Nephron progenitor cell (in vitro differentiated cells): ENCODE measurements around the gene SEC14L3.
"Not testable (repeated sequence)": the region's sequence is repeated elsewhere in the genome, so short reads cannot be mapped to it uniquely, and the experiment has no call there.

Source experiments
- DNase-seq: peaks from one replicate; pipeline ENCODE4 v3.0.0; 2021
- H3K27ac Mint-ChIP-seq: 2 replicates; pipeline ENCODE4 v1.8.0; 2021; ENCODE audit warnings: mild to moderate bottlenecking, moderate library complexity, mixed read lengths
- H3K27me3 Mint-ChIP-seq: 2 replicates; pipeline ENCODE4 v1.8.0; 2021; ENCODE audit warnings: mild to moderate bottlenecking, low read depth, mixed read lengths; ENCODE audit not compliant: poor library complexity
- H3K36me3 Mint-ChIP-seq: 2 replicates; pipeline ENCODE4 v1.8.0; 2021; ENCODE audit warnings: low read depth, mixed read lengths
- H3K4me1 Mint-ChIP-seq: 2 replicates; pipeline ENCODE4 v1.8.0; 2021; ENCODE audit warnings: mixed read lengths
- H3K4me3 Mint-ChIP-seq: 2 replicates; pipeline ENCODE4 v1.8.0; 2021; ENCODE audit warnings: mild to moderate bottlenecking, moderate library complexity, mixed read lengths
- H3K9me3 Mint-ChIP-seq: 2 replicates; pipeline ENCODE4 v1.8.0; 2021; ENCODE audit warnings: mild to moderate bottlenecking, moderate library complexity, mixed read lengths
- CTCF ChIP-seq: fragments of 200-600 bp; sonication (generic); IDR thresholded peaks from 2 replicates; pipeline ENCODE4 v1.5.0; 2021; ENCODE audit warnings: antibody characterized with exemption

Gene SEC14L3

GRCh38 chr22:30455075-30455840, 16.6 kb downstream of the SEC14L3 start:
- Mint-ChIP-seq H3K27me3 (peaks cover 50% of the 10 kb centered on the region), H3K36me3 (no peaks in the 10 kb centered on the region), H3K9me3 (no peaks in the 10 kb centered on the region), H3K4me3 (no peak overlapping the region), H3K27ac (no peak overlapping the region), H3K4me1 (no peaks in the 10 kb centered on the region)
- TF ChIP-seq CTCF: no peak
- no peak for DNase-seq

- no peak overlapping the region for H3K4me3 Mint-ChIP-seq
- peaks cover 45% of the 10 kb centered on the region for H3K27me3 Mint-ChIP-seq
- no peaks in the 10 kb centered on the region for H3K4me1 Mint-ChIP-seq
- H3K27ac Mint-ChIP-seq: peak overlapping the region; percentile 23
- H3K36me3 Mint-ChIP-seq: no peaks in the 10 kb centered on the region
- DNase-seq: peak; percentile 18
- H3K9me3 Mint-ChIP-seq: no peaks in the 10 kb centered on the region
- TF ChIP-seq CTCF: no peak
Observed at GRCh38 chr22:30453731-30454510, 17.9 kb downstream of the SEC14L3 start.

GRCh38 chr22:30452861-30453260, 19.0 kb downstream of the SEC14L3 start:
- Mint-ChIP-seq H3K36me3 (no peaks in the 10 kb centered on the region), H3K27ac (no peak overlapping the region), H3K4me3 (no peak overlapping the region), H3K9me3 (no peaks in the 10 kb centered on the region), H3K27me3 (peaks cover 41% of the 10 kb centered on the region), H3K4me1 (no peaks in the 10 kb centered on the region)
- no peak for DNase-seq
- TF ChIP-seq CTCF: no peak

GRCh38 chr22:30451488-30451887, 20.3 kb downstream of the SEC14L3 start:
- not testable (repeated sequence) for H3K27ac Mint-ChIP-seq
- H3K27me3 Mint-ChIP-seq: peaks cover 33% of the 10 kb centered on the region

GRCh38 chr22:30447656-30448055, 24.2 kb downstream of the SEC14L3 start:
- DNase-seq: no peak

More at GRCh38 chr22:30451488-30451887, 20.3 kb downstream of the SEC14L3 start:
- H3K4me3 Mint-ChIP-seq, DNase-seq, H3K36me3 Mint-ChIP-seq, H3K9me3 Mint-ChIP-seq, H3K4me1 Mint-ChIP-seq: not testable (repeated sequence)

More at GRCh38 chr22:30447656-30448055, 24.2 kb downstream of the SEC14L3 start:
- H3K9me3 Mint-ChIP-seq: no peaks in the 10 kb centered on the region
- H3K27me3 Mint-ChIP-seq: peaks cover 26% of the 10 kb centered on the region
- TF ChIP-seq CTCF: no peak
- no peaks in the 10 kb centered on the region for H3K36me3 Mint-ChIP-seq
- peaks cover 18% of the 10 kb centered on the region for H3K4me1 Mint-ChIP-seq
- no peak overlapping the region for H3K4me3 Mint-ChIP-seq
- H3K27ac Mint-ChIP-seq: no peak overlapping the region
